Kidney (tissue), 14 donors: ENCODE results near the gene ZNF561. TPM values are rescaled to one million over a fixed set of nuclear protein-coding genes. Genes with fewer than 3 reads are reported as not detected.
A peak's percentile ranks its signal among the peaks of the same experiment; 100 is the strongest.

Experiments used
- DNase-seq, 5 donors: peaks; one replicate each; pipeline ENCODE4 v3.0.0-alpha.2; 2013 to 2020
- FAIRE-seq: peaks from 2 replicates; lab custom pipeline; 2012; peaks lifted over from hg19 to GRCh38; lab: Jason Lieb, UNC
- H3K27ac ChIP-seq, 2 donors: one replicate each; pipeline ENCODE4 v1.7.0; 2013; ENCODE audit warnings: low read depth in 2 of 2, low read length in 2 of 2, inconsistent platforms in 1 of 2
- H3K27me3 ChIP-seq: one replicate; pipeline ENCODE4 v1.7.1; 2013; ENCODE audit warnings: low read length, inconsistent platforms; ENCODE audit not compliant: control insufficient read depth, insufficient read depth
- H3K36me3 ChIP-seq, 3 donors: one replicate each; pipeline versions ENCODE4 v1.7.0 to v1.7.1; 2013; ENCODE audit warnings: low read length in 3 of 3, control low read depth in 1 of 3, inconsistent platforms in 1 of 3; ENCODE audit not compliant: insufficient read depth in 3 of 3, control insufficient read depth in 2 of 3
- H3K4me1 ChIP-seq, 3 donors: one replicate each; pipeline versions ENCODE4 v1.7.0 to v1.7.1; 2013; ENCODE audit warnings: low read length in 3 of 3, inconsistent platforms in 1 of 3, low read depth in 1 of 3; ENCODE audit not compliant: control insufficient read depth in 2 of 3, insufficient read depth in 2 of 3
- H3K4me3 ChIP-seq, 3 donors: one replicate each; pipeline versions ENCODE4 v1.7.0 to v1.8.1; 2013; ENCODE audit warnings: low read length in 3 of 3, control low read depth in 1 of 3, inconsistent platforms in 1 of 3
- H3K9ac ChIP-seq, 3 donors: one replicate each; pipeline versions ENCODE4 v1.7.0 to v1.7.1; 2013; ENCODE audit warnings: low read length in 3 of 3, control low read depth in 1 of 3, inconsistent platforms in 1 of 3
- H3K9me3 ChIP-seq, 3 donors: one replicate each; pipeline versions ENCODE4 v1.7.0 to v1.7.1; 2013; ENCODE audit warnings: low read length in 3 of 3, control low read depth in 1 of 3, inconsistent platforms in 1 of 3; ENCODE audit not compliant: control insufficient read depth in 2 of 3, insufficient read depth in 1 of 3
- intact Hi-C: fragments of 100-400 bp; cut with DNase I; formaldehyde crosslinking; loops from one replicate; pipeline ENCODE4 v1.11.1; 2022
- polyA plus RNA-seq: library from polyadenylated mRNA; stranded (reverse); fragments of 350-450 nt; fragmentation: Illumina TruSeq; extraction: RNeasy Lipid Tissue Mini Kit (QIAGEN cat#74804); gene quantifications from one replicate; pipeline ENCODE4 v1.2.3, GENCODE V29; 2014; ENCODE audit warnings: low read depth, low replicate concordance; ENCODE audit not compliant: insufficient read depth
- total RNA-seq: library from RNA; stranded (reverse); fragmentation: NEBNext Ultra II Directional; extraction: Animal tissue kit (Norgen Biotek cat#: 25700); gene quantifications from one replicate; pipeline ENCODE4 v1.2.1, GENCODE V29; 2021
- TF ChIP-seq, protein P1 (sequence below): IDR thresholded peaks from 3 replicates; pipeline ENCODE4 v1.5.1; 2012; ENCODE audit warnings: mild to moderate bottlenecking, moderate library complexity, borderline replicate concordance; ENCODE audit not compliant: insufficient read depth; ENCODE audit errors: extremely low read depth
- donor health status: control.
- donor health status: control.
- donor health status: control.
- donor health status: control.
- donor health status: control.
- donor health status: DM: yes; HTN: yes; CAD: no.
- donor health status: Normal renal cell carcinoma (clear cell type).

ZNF561 gene
- total and polyA plus RNA-seq, 2 donors from 2014 or later: 13.3 to 35.5 TPM

DNA sequence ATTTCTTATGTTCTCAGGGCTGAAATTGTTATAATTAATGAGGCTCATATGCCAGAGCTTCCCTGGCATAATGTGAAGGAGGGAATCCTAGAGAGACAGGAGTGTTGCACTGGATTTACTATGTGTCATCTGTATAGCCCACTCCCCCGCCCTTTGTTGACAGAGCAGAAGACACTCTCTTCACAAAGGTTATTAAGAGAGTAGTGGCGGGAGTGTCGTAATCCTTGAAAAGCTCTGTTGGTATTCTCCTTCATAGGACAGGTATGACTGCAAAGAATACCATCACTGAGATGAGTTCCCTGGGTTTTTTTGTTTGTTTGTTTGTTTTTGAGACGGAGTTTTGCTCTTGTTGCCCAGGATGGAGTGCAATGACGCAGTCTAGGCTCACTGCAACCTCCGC lies 50.8 kb downstream of the ZNF561 start:
- H3K27ac ChIP-seq: no peak overlapping the region
- no peaks in the 10 kb centered on the region for H3K27me3 ChIP-seq
- DNase-seq: no peak
- peaks cover 24 to 30% (median 29%) of the 10 kb centered on the region in 3 donors for H3K36me3 ChIP-seq
- no peak overlapping the region for H3K9ac ChIP-seq
- no peaks in the 10 kb centered on the region for H3K4me1 ChIP-seq
- no peak for FAIRE-seq
- no peak overlapping the region for H3K4me3 ChIP-seq
- intact Hi-C loops: no loop called here
- TF ChIP-seq, protein P1, sequence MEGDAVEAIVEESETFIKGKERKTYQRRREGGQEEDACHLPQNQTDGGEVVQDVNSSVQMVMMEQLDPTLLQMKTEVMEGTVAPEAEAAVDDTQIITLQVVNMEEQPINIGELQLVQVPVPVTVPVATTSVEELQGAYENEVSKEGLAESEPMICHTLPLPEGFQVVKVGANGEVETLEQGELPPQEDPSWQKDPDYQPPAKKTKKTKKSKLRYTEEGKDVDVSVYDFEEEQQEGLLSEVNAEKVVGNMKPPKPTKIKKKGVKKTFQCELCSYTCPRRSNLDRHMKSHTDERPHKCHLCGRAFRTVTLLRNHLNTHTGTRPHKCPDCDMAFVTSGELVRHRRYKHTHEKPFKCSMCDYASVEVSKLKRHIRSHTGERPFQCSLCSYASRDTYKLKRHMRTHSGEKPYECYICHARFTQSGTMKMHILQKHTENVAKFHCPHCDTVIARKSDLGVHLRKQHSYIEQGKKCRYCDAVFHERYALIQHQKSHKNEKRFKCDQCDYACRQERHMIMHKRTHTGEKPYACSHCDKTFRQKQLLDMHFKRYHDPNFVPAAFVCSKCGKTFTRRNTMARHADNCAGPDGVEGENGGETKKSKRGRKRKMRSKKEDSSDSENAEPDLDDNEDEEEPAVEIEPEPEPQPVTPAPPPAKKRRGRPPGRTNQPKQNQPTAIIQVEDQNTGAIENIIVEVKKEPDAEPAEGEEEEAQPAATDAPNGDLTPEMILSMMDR: no peak
- H3K9me3 ChIP-seq: peaks cover 16 to 86% (median 55%) of the 10 kb centered on the region in 3 donors

DNA sequence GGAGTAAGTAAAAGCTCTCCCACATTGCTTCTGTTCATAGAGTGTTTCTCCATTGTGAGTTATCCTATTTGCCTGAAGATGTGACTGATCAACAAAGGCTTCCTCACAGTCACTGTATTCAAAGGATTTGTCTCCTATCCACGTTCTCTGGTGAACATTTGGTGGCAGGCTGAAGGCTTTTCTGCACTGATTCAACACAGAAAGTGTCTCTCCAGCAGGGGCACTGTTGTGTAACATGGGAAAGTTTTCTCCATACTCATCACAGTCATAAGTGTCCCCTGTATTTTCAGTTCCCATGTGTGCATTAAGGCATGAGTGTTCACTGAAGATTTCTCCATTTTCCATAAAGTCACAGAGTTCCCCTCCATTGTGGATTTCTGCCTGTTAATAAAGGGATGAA lies 54.3 kb downstream of the ZNF561 start:
- H3K9ac ChIP-seq: no peak overlapping the region
- intact Hi-C loops: no loop called here
- H3K36me3 ChIP-seq: peaks cover 40 to 49% (median 46%) of the 10 kb centered on the region in 3 donors
- TF ChIP-seq, protein P1: no peak
- FAIRE-seq (no peak), DNase-seq (no peak)
- H3K4me1 ChIP-seq: no peaks in the 10 kb centered on the region
- peaks cover 25 to 87% (median 64%) of the 10 kb centered on the region in 3 donors for H3K9me3 ChIP-seq
- H3K27me3 ChIP-seq: no peaks in the 10 kb centered on the region
- no peak overlapping the region for H3K27ac ChIP-seq
- H3K4me3 ChIP-seq: peak overlapping the region in 2 of 3 donors; percentile 14 to 33

DNA sequence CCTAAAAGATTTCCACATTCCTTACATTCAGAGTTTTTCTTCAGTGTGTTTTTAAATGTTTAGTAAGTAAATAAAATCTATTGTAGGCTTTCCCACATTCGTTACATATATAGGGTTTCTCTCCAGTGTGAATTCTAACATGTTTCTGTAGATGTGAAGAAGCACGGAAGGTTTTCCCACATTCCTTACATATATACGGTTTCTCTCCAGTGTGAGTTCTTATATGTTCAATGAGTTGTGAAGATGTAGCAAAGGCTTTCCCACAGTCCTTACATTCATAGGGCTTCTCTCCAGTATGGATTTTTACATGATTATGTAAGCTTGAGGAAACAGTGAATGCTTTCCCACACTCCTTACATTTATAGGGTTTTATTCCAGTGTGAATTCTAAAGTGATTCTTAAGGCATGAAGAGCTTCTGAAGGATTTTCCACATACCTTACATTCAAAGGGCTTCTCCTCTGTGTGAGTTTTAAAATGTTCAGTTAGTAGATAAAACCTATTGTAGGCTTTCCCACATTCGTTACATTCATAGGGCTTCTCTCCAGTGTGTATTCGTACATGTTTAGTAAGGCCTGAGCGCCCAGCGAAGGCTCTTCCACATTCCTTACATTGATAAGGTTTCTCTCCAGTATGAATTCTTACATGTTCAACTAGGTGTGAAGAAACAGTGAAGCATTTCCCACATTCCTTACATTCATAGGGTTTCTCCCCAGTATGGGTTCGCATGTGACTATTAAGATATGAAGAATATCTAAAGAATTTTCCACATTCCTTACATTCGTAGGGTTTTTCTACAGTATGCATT lies 54.9 kb downstream of the ZNF561 start:
- TF ChIP-seq, protein P1: no peak
- FAIRE-seq (no peak), DNase-seq (no peak)
- Histone ChIP-seq H3K36me3 (peaks cover 41 to 55% (median 50%) of the 10 kb centered on the region in 3 donors), H3K4me3 (peak overlapping the region in 2 of 3 donors; percentile 14 to 33), H3K27ac (no peak overlapping the region), H3K4me1 (no peaks in the 10 kb centered on the region), H3K27me3 (no peaks in the 10 kb centered on the region), H3K9ac (no peak overlapping the region), H3K9me3 (peaks cover 25 to 87% (median 65%) of the 10 kb centered on the region in 3 donors)
- intact Hi-C loops: no loop called here

Other genes starting within 250 kb of the ZNF561 start
- gene ZNF266, start 185.7 kb downstream of the ZNF561 start, total RNA-seq: 31.4 TPM
- gene ZNF266, start 185.7 kb downstream of the ZNF561 start, polyA plus RNA-seq: 8.4 TPM
- gene ZNF560, start 122.6 kb downstream of the ZNF561 start, total RNA-seq: not detected
- not detected for gene ZNF560, start 122.6 kb downstream of the ZNF561 start, polyA plus RNA-seq
- 22.9 TPM for gene ZNF426, start 82.6 kb downstream of the ZNF561 start, total RNA-seq
- gene ZNF426, start 82.6 kb downstream of the ZNF561 start, polyA plus RNA-seq: 2.9 TPM
- 40.3 TPM for gene ZNF121, start 36.7 kb downstream of the ZNF561 start, total RNA-seq
- gene ZNF121, start 36.7 kb downstream of the ZNF561 start, polyA plus RNA-seq: 2.8 TPM
- gene ZNF562, start 53.9 kb upstream of the ZNF561 start, total RNA-seq: 37.6 TPM
- 4.9 TPM for gene ZNF562, start 53.9 kb upstream of the ZNF561 start, polyA plus RNA-seq
- 17.7 TPM for gene ZNF846, start 147.5 kb upstream of the ZNF561 start, total RNA-seq
- 5.8 TPM for gene ZNF846, start 147.5 kb upstream of the ZNF561 start, polyA plus RNA-seq
- gene FBXL12, start 197.8 kb upstream of the ZNF561 start, total RNA-seq: 22.2 TPM
- 12.7 TPM for gene FBXL12, start 197.8 kb upstream of the ZNF561 start, polyA plus RNA-seq
- 322 TPM for gene UBL5, start 206.7 kb upstream of the ZNF561 start, total RNA-seq
- 968 TPM for gene UBL5, start 206.7 kb upstream of the ZNF561 start, polyA plus RNA-seq
- 57.7 TPM for gene PIN1, start 214.1 kb upstream of the ZNF561 start, total RNA-seq
- gene PIN1, start 214.1 kb upstream of the ZNF561 start, polyA plus RNA-seq: 143 TPM